ENCODE measurements around the gene THOC2. TPM values are rescaled to one million over a fixed set of nuclear protein-coding genes. Genes with fewer than 3 reads are reported as not detected.

Gene THOC2
- total and polyA plus RNA-seq, 9 of the 15 experiments (the other 6 are each of a cell fraction or from before 2014, with no cell fraction given), result 131 to 234 (median 192) TPM

DNA sequence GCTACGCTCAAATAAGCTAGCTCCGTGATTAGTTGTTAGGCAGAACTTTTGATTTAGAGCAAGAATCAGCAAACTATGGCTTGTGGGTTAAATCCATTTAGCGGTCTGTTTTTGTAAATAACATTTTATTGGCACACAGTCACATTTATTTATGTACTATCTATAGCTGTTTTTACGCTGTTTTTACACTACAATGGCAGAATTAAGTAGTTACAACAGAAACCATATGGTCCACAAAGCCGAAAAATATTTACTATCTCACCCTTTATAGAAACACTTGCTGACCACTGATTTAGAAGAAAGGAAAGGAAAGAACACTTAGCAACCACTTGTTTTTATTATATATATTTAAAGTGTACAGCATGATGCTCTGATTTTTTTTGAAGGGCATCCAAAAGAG is 41.1 kb downstream of the THOC2 start:
- no peaks in the 10 kb centered on the region; the same call in 1 of the 2 replicates for H4K20me1 ChIP-seq (replicated peaks; ENCODE audit: control insufficient read depth, insufficient read depth, low read length)
- WGBS (ENCODE audit: insufficient coverage, low coverage, missing lambda C conversion rate), result 88% methylated on average over 5 of the region's 5 CpGs
- no peaks in the 10 kb centered on the region for H3K9me1 ChIP-seq (ENCODE audit: control insufficient read depth, insufficient read depth, low read length)
- no peak for TF ChIP-seq NR3C1 (CRISPR knock-in tag; IDR thresholded peaks at IDR 0.05)
- TF ChIP-seq BCOR (IDR thresholded peaks at IDR 0.05), result no peak
- no peak for TF ChIP-seq HNRNPUL1 (IDR thresholded peaks at IDR 0.05; ENCODE audit: low read length)
- no peak for TF ChIP-seq ZNF507 (tag; conservative IDR thresholded peaks at IDR 0.05)
- no peak for TF ChIP-seq CTBP1 (IDR thresholded peaks at IDR 0.05; ENCODE audit: borderline replicate concordance)
- TF ChIP-seq, protein P1, sequence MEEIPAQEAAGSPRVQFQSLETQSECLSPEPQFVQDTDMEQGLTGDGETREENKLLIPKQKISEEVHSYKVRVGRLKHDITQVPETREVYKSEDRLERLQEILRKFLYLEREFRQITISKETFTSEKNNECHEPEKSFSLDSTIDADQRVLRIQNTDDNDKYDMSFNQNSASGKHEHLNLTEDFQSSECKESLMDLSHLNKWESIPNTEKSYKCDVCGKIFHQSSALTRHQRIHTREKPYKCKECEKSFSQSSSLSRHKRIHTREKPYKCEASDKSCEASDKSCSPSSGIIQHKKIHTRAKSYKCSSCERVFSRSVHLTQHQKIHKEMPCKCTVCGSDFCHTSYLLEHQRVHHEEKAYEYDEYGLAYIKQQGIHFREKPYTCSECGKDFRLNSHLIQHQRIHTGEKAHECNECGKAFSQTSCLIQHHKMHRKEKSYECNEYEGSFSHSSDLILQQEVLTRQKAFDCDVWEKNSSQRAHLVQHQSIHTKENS (CRISPR knock-in tag; IDR thresholded peaks at IDR 0.05), result no peak
- no peak for TF ChIP-seq HSF4 (CRISPR knock-in tag; IDR thresholded peaks at IDR 0.05; ENCODE audit: borderline replicate concordance)
- no peak overlapping the region for H2AFZ ChIP-seq (ENCODE audit: low read depth, low read length)
- in situ Hi-C loops (cut with MboI) (no loop called here), intact Hi-C loops (cut with micrococcal nuclease) (no loop called here)
- H3K27me3 ChIP-seq (ENCODE audit: control insufficient read depth in 2 of 2, insufficient read depth in 2 of 2, low read length in 2 of 2), result no peaks in the 10 kb centered on the region
- no peak overlapping the region for H3K9ac ChIP-seq (ENCODE audit: insufficient read depth in 1 of 2, low read depth in 2 of 2, low read length in 2 of 2)
- no peak for DNase-seq (ENCODE audit: extremely low read depth in 1 of 4, low spot score in 3 of 4)
- no peak overlapping the region for H3K4me2 ChIP-seq (ENCODE audit: insufficient read depth, low read length)
- ChIA-PET POLR2A (interaction anchor here (0.7 to 2.8 kb wide), 4 partner anchors 8 to 41 kb away, joined by 3 to 12 read pairs (median 4); partner anchors contain the start of gene THOC2), CTCF (ENCODE audit: low intra/inter-chr PET ratio) (no interaction called here)
- no peak for FAIRE-seq
- H3K9me3 ChIP-seq (replicated peaks; ENCODE audit: control insufficient read depth, insufficient read depth, low read depth, low read length), result no peaks in the 10 kb centered on the region
- no TSS peak for BruUV-seq (replicated peaks)
- no peak for ATAC-seq
- peaks cover 7% of the 10 kb centered on the region; the same call in 1 of the 3 replicates for H3K79me2 ChIP-seq (ENCODE audit: control insufficient read depth, insufficient read depth, low read length)
- no peak overlapping the region for H3K4me3 ChIP-seq
- no peak overlapping the region for H3K27ac ChIP-seq (ENCODE audit: extremely low read depth, low read depth, low read length)
- no peaks in the 10 kb centered on the region for H3K4me1 ChIP-seq (replicated peaks in 1 of 2; ENCODE audit: control insufficient read depth in 2 of 2, insufficient read depth in 2 of 2, low read length in 2 of 2)
- H3K36me3 ChIP-seq (ENCODE audit: control insufficient read depth, insufficient read depth, low read length), result peaks cover 80% of the 10 kb centered on the region
